A549 (cell line): ENCODE data around the gene GPR78. TPM values are rescaled to one million over a fixed set of nuclear protein-coding genes. Genes with fewer than 3 reads are reported as not detected.

Experiments
- ATAC-seq, 2 experiments: fragments of 200-7000 bp in 1 of 2; fragments of >200 bp in 1 of 2; cut with Nextera tagmentation in 1 of 2; cut with Tn5 transposase in 1 of 2; 3 replicates each; pipeline versions ENCODE4 v1.8.0 to v1.9.1; 2018 to 2020; ENCODE audit warnings: mild to moderate bottlenecking in 1 of 2, moderate library complexity in 1 of 2
- CTCF ChIA-PET: fragments of 300-600 bp; sonication (Branson Sonifier 250); formaldehyde crosslinking; extraction: SDS; loops from one replicate; lab custom pipeline; 2021; ENCODE audit warnings: antibody characterized with exemption, inconsistent platforms; lab: Yijun Ruan, JAX
- POLR2A ChIA-PET: fragments of 350-600 bp; formaldehyde crosslinking; extraction: SDS; loops from one replicate; lab custom pipeline; 2021; ENCODE audit warnings: antibody characterized with exemption, inconsistent platforms; lab: Yijun Ruan, JAX
- DNase-seq, 2 experiments: peaks; one replicate each; pipeline versions ENCODE4 v3.0.0 to v3.0.0-alpha.2; 2011 to 2016; ENCODE audit warnings: low read depth in 1 of 2, low spot score in 1 of 2
- FAIRE-seq: peaks from 2 replicates; lab custom pipeline; 2011; peaks lifted over from hg19 to GRCh38; lab: Jason Lieb, UNC
- H3K27ac ChIP-seq, 2 experiments: fragments of >200 bp; sonication (Bioruptor Twin); formaldehyde crosslinking; 3 replicates each; pipeline ENCODE4 v1.5.1; 2016 to 2017
- H3K4me1 ChIP-seq: fragments of >200 bp; sonication (Bioruptor Twin); formaldehyde crosslinking; 3 replicates; pipeline ENCODE4 v1.6.1; 2016
- H3K4me2 ChIP-seq: fragments of >200 bp; sonication (Bioruptor Twin); formaldehyde crosslinking; 3 replicates; pipeline ENCODE4 v1.6.1; 2016
- H3K4me3 ChIP-seq: fragments of >200 bp; sonication (Bioruptor Twin); formaldehyde crosslinking; 3 replicates; pipeline ENCODE4 v1.5.1; 2016
- H3K9me3 ChIP-seq: fragments of >200 bp; sonication (Bioruptor Twin); formaldehyde crosslinking; 3 replicates; pipeline ENCODE4 v1.6.1; 2016
- BHLHE40 ChIP-seq: IDR thresholded peaks from 2 replicates; pipeline ENCODE4 v1.6.1; 2012; ENCODE audit warnings: low read depth, low read length, inconsistent platforms
- CHD4 ChIP-seq: fragments of 200-600 bp; sonication (generic); IDR thresholded peaks from 2 replicates; pipeline ENCODE4 v1.6.1; 2016; ENCODE audit warnings: antibody characterized with exemption, mild to moderate bottlenecking, borderline replicate concordance
- EHF ChIP-seq: fragments of 250-450 bp; sonication (Bioruptor Pico); IDR thresholded peaks from 2 replicates; pipeline ENCODE4 v1.5.0; 2020; ENCODE audit warnings: mild to moderate bottlenecking
- EP300 ChIP-seq, 2 experiments: fragments of >200 bp; sonication (Bioruptor Twin); formaldehyde crosslinking; IDR thresholded peaks; 2 replicates in 1 of 2; 3 replicates in 1 of 2; pipeline ENCODE4 v1.6.1; 2016 to 2017
- ESRRA ChIP-seq: fragments of 150-350 bp; IDR thresholded peaks from 2 replicates; pipeline ENCODE4 v1.6.1; 2014; ENCODE audit warnings: mild to moderate bottlenecking, low read length, borderline replicate concordance
- FOSB ChIP-seq: fragments of 250-450 bp; sonication (Bioruptor Pico); IDR thresholded peaks from 2 replicates; pipeline ENCODE4 v1.5.0; 2020; ENCODE audit warnings: mild to moderate bottlenecking, moderate library complexity
- FOXS1 ChIP-seq: fragments of 250-450 bp; sonication (Bioruptor Pico); IDR thresholded peaks from 2 replicates; pipeline ENCODE4 v1.5.0; 2020; ENCODE audit warnings: mild to moderate bottlenecking, moderate library complexity
- HEYL ChIP-seq: fragments of 250-450 bp; sonication (Bioruptor Pico); IDR thresholded peaks from 2 replicates; pipeline ENCODE4 v1.8.0; 2021; ENCODE audit warnings: mild to moderate bottlenecking, moderate library complexity
- JUN ChIP-seq, 2 experiments: fragments of >200 bp; sonication (Bioruptor Twin); formaldehyde crosslinking; IDR thresholded peaks; 2 replicates in 1 of 2; 3 replicates in 1 of 2; pipeline ENCODE4 v1.6.1; 2016 to 2017
- MAFK ChIP-seq: fragments of 450-650 bp; IDR thresholded peaks from 2 replicates; pipeline ENCODE4 v1.6.1; 2014; ENCODE audit not compliant: partially characterized antibody
- MAZ ChIP-seq: fragments of 150-350 bp; IDR thresholded peaks from 2 replicates; pipeline ENCODE4 v1.6.1; 2014; ENCODE audit warnings: antibody characterized with exemption, low read depth, low read length, borderline replicate concordance
- NFE2L2 ChIP-seq: fragments of 150-350 bp; conservative IDR thresholded peaks from 2 replicates; pipeline ENCODE4 v1.6.1; 2014; ENCODE audit warnings: low read length
- NR3C1 ChIP-seq: fragments of >200 bp; sonication (Bioruptor Twin); formaldehyde crosslinking; IDR thresholded peaks from 3 replicates; pipeline ENCODE4 v1.6.1; 2017
- RARB ChIP-seq: fragments of 250-450 bp; sonication (Bioruptor Pico); IDR thresholded peaks from 2 replicates; pipeline ENCODE4 v1.8.0; 2021; ENCODE audit warnings: mild to moderate bottlenecking, moderate library complexity
- RCOR1 ChIP-seq: fragments of 150-350 bp; IDR thresholded peaks from 2 replicates; pipeline ENCODE4 v1.6.1; 2014; ENCODE audit warnings: antibody characterized with exemption, low read length, low read depth
- RFX5 ChIP-seq: fragments of 450-650 bp; IDR thresholded peaks from 2 replicates; pipeline ENCODE4 v1.7.1; 2014; ENCODE audit warnings: antibody characterized with exemption, mild to moderate bottlenecking, moderate library complexity
- SMC3 ChIP-seq: fragments of >200 bp; sonication (Bioruptor Twin); formaldehyde crosslinking; IDR thresholded peaks from 3 replicates; pipeline ENCODE4 v1.6.1; 2018; ENCODE audit warnings: inconsistent platforms
- ZFP36 ChIP-seq: fragments of 450-650 bp; IDR thresholded peaks from 2 replicates; pipeline ENCODE4 v1.6.1; 2014; ENCODE audit warnings: borderline replicate concordance; ENCODE audit not compliant: partially characterized antibody
- WGBS: methylation state at CpG from one replicate; pipeline ENCODE4 v1.1.6; 2017; ENCODE audit errors: missing lambda C conversion rate; 5-methylcytosine and 5-hydroxymethylcytosine counted together
- polyA plus RNA-seq, 4 experiments: library from polyadenylated mRNA; depleted of rRNA in 3 of 4; stranded (reverse); fragments of >200 nt; fragmentation: RNase III in 1 of 4; extraction: RNeasy Plus Mini Kit Qiagen cat#74134 plus additional on column Dnase treatment in 1 of 4; gene quantifications; 2 replicates in 3 of 4; 3 replicates in 1 of 4; pipeline ENCODE4 v1.2.3, GENCODE V29; 2011 to 2017
- TF ChIP-seq, protein P1 (sequence below): fragments of 150-350 bp; IDR thresholded peaks from 2 replicates; pipeline ENCODE4 v1.6.1; 2014; ENCODE audit warnings: low read depth, mild to moderate bottlenecking, low read length

The GPR78 gene
- polyA plus RNA-seq, 2 of the 4 experiments (the other 2 are of a cell fraction), result 0.09 TPM; not detected in 1

DNA sequence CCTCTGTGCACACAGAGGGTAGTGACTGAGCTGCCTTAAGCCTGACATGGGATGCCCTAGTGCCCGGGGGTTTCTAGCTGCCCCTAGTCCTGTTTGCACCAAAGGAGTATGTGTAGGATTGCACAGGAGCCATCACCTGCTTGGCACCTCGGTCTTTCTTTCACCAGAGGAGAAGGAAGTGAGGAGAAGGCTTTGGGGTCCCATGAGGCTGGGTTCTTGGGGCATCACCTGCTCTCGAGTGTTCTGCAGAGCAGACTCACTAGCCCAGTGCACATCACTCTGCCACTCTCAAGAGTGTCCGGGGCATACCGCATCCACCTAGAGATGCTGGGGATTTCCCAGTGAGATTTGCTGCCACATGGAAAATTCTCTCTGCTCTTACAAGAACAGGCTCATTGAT is 40.5 kb upstream of the GPR78 start:
- Histone ChIP-seq H3K4me2 (no peak overlapping the region; the same call in 2 of the 3 replicates), H3K27ac (no peak overlapping the region), H3K4me3 (no peak overlapping the region), H3K9me3 (no peaks in the 10 kb centered on the region)
- POLR2A ChIA-PET, result no interaction called here
- FAIRE-seq (no peak), ATAC-seq (no peak)
- TF ChIP-seq HEYL (CRISPR knock-in tag) (no peak), NR3C1 (no peak), SMC3 (no peak), JUN (IDR thresholded peaks at IDR 0.05) (no peak)
- TF ChIP-seq, all 56 proteins: peak for 0
- peaks cover 29% of the 10 kb centered on the region for H3K4me1 ChIP-seq
- no peak for DNase-seq
- CTCF ChIA-PET, result interaction anchor here (1.4 kb wide), 1 partner anchor 71 kb away, joined by 4 read pairs; no protein-coding TSS in a partner anchor
- WGBS, result 82% methylated on average over 4 of the region's 5 CpGs

DNA sequence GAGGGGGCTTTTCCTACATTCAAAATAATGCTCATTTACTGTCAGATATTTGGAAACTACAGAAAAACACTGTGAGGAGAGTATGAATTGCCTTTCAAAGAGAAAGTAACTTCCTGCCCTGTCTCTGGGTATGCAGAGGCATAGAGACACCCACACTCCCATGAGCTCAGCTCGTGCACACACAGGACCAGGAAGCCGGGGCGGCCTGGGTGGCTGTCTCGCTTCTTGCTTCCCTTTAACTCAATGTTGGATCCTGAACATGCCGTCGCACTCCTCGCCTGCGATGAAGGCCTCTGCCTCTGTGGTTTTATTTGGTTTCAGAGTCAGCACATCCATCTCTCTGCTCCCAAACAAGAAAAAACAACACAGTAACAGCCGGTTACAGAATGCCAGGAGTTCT is 40.1 kb upstream of the GPR78 start:
- WGBS, result 86% methylated on average over 8 of the region's 9 CpGs
- H3K4me2 ChIP-seq, result no peak overlapping the region
- FAIRE-seq, result no peak
- DNase-seq, result no peak
- peaks cover 29% of the 10 kb centered on the region for H3K4me1 ChIP-seq
- POLR2A ChIA-PET, result no interaction called here
- CTCF ChIA-PET, result interaction anchor here (1.4 kb wide), 1 partner anchor 71 kb away, joined by 4 read pairs; no protein-coding TSS in a partner anchor
- H3K4me3 ChIP-seq, result no peak overlapping the region
- H3K9me3 ChIP-seq, result no peaks in the 10 kb centered on the region
- TF ChIP-seq RARB (CRISPR knock-in tag), result no peak
- no peak for ATAC-seq
- no peak overlapping the region for H3K27ac ChIP-seq

DNA sequence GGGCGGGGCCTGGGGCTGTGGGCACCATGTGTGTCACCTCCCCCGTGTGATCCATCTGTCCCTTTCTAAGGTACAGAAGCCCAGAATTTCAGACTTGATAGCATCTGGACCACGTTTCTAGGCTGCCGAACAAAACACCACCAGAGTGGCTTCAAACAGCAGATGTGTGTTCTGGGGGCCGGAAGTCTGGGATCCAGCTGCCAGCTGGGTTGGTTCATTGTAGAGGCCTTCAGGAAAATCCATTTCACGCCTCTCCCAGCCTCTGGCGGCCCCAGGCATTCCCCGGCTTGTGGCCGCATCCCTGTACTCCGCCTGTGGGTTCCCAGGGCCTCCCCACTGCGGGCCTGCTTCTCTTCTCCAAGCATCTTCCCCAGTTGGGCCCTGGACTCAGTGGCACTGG is 39.6 kb upstream of the GPR78 start:
- Histone ChIP-seq H3K27ac (no peak overlapping the region), H3K9me3 (no peaks in the 10 kb centered on the region), H3K4me2 (no peak overlapping the region), H3K4me3 (no peak overlapping the region), H3K4me1 (peaks cover 29% of the 10 kb centered on the region)
- no peak for FAIRE-seq
- DNase-seq, result no peak
- ChIA-PET POLR2A (no interaction called here), CTCF (no interaction called here)
- no peak for TF ChIP-seq ESRRA
- TF ChIP-seq NFE2L2, result no peak
- no peak for TF ChIP-seq SMC3
- ATAC-seq, result no peak
- 88% methylated on average over 4 of the region's 11 CpGs for WGBS

DNA sequence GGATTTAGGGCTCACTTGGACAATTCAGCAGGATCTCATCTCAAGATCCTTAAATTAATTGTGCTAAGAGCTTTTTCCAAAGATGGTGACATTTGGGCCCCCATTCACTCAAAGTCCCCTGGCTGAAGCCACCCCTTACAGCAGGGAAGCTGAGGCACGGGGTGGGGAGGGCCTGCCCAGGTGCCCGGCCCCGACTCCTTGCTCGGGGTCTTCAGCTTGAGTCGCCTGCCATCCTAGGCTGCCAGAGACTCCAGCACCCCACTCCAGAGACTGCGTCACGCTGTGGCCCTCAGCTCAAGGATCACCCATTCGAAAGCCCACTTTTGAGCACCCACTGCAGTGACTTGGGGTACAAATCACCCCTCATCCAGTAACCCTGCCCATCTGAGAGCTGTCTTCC is 39.2 kb upstream of the GPR78 start:
- DNase-seq (no peak), FAIRE-seq (no peak), ATAC-seq (no peak)
- ChIA-PET CTCF (no interaction called here), POLR2A (no interaction called here)
- TF ChIP-seq RCOR1 (no peak), JUN (IDR thresholded peaks at IDR 0.05) (no peak), EHF (CRISPR knock-in tag) (no peak), FOSB (CRISPR knock-in tag) (no peak), CHD4 (no peak), ZFP36 (no peak), EP300 (IDR thresholded peaks at IDR 0.05) (no peak), HEYL (CRISPR knock-in tag) (no peak), MAFK (no peak), FOXS1 (no peak), BHLHE40 (no peak), MAZ (no peak), RFX5 (no peak)
- TF ChIP-seq, protein P1, sequence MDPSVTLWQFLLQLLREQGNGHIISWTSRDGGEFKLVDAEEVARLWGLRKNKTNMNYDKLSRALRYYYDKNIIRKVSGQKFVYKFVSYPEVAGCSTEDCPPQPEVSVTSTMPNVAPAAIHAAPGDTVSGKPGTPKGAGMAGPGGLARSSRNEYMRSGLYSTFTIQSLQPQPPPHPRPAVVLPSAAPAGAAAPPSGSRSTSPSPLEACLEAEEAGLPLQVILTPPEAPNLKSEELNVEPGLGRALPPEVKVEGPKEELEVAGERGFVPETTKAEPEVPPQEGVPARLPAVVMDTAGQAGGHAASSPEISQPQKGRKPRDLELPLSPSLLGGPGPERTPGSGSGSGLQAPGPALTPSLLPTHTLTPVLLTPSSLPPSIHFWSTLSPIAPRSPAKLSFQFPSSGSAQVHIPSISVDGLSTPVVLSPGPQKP, result no peak
- TF ChIP-seq, all 56 proteins: peak for 0
- 66% methylated on average over 2 of the region's 8 CpGs for WGBS
- no peak overlapping the region for H3K4me2 ChIP-seq
- H3K4me3 ChIP-seq, result no peak overlapping the region
- H3K9me3 ChIP-seq, result no peaks in the 10 kb centered on the region
- no peak overlapping the region for H3K27ac ChIP-seq
- peaks cover 29% of the 10 kb centered on the region for H3K4me1 ChIP-seq
